SK-N-SH (cell line): ENCODE data around the gene TMEM266. TPM values are rescaled to one million over a fixed set of nuclear protein-coding genes. Genes with fewer than 3 reads are reported as not detected.

Source experiments
- CTCF ChIA-PET: fragments of 300-600, 350-600 bp; formaldehyde crosslinking; extraction: SDS; loops from one replicate; lab custom pipeline; 2021; lab: Yijun Ruan, JAX
- POLR2A ChIA-PET: fragments of 350-600 bp; sonication (Branson Sonifier 250); formaldehyde crosslinking; extraction: SDS; loops from one replicate; lab custom pipeline; 2020; ENCODE audit warnings: antibody characterized with exemption, inconsistent platforms; lab: Yijun Ruan, JAX
- DNase-seq: peaks from one replicate; pipeline ENCODE4 v3.0.0; 2012
- H2AFZ ChIP-seq: fragments of 200-600 bp; sonication (generic); 2 replicates; pipeline ENCODE4 v1.8.1; 2016; ENCODE audit warnings: antibody characterized with exemption, mild to moderate bottlenecking, low read depth
- H3F3A ChIP-seq: fragments of 200-600 bp; sonication (generic); replicated peaks from 2 replicates; pipeline ENCODE3; 2016; ENCODE audit warnings: antibody characterized with exemption, mild to moderate bottlenecking; ENCODE audit not compliant: insufficient read depth
- H3K27ac ChIP-seq, 2 experiments: fragments of 200-500 bp in 1 of 2; fragments of 200-600 bp in 1 of 2; sonication (Bioruptor generic) in 1 of 2; sonication (generic), shearing (Covaris generic) in 1 of 2; 2 replicates each; pipeline versions ENCODE4 v1.5.1 to v1.6.1; 2014 to 2016; ENCODE audit warnings: low read depth in 2 of 2, inconsistent platforms in 1 of 2, low read length in 1 of 2, mild to moderate bottlenecking in 1 of 2, mixed read lengths in 1 of 2
- H3K27me3 ChIP-seq: fragments of 200-600 bp; sonication (generic), shearing (Covaris generic); 2 replicates; pipeline ENCODE4 v1.6.1; 2016; ENCODE audit warnings: mixed run types; ENCODE audit not compliant: insufficient read depth
- H3K36me3 ChIP-seq, 2 experiments: fragments of 200-500 bp in 1 of 2; fragments of 200-600 bp in 1 of 2; sonication (Bioruptor generic) in 1 of 2; sonication (generic) in 1 of 2; replicated peaks in 1 of 2; 2 replicates each; pipeline versions ENCODE3 to v1.5.1; 2014 to 2016; ENCODE audit warnings: low read length in 1 of 2, mild to moderate bottlenecking in 1 of 2; ENCODE audit not compliant: insufficient read depth in 2 of 2, control insufficient read depth in 1 of 2
- H3K4me1 ChIP-seq, 2 experiments: fragments of 200-500 bp in 1 of 2; fragments of 200-600 bp in 1 of 2; sonication (Bioruptor generic) in 1 of 2; sonication (generic), shearing (Covaris generic) in 1 of 2; 2 replicates each; pipeline versions ENCODE4 v1.5.1 to v1.6.1; 2014 to 2016; ENCODE audit warnings: low read depth in 1 of 2, low read length in 1 of 2, mixed run types in 1 of 2; ENCODE audit not compliant: insufficient read depth in 2 of 2, control insufficient read depth in 1 of 2
- H3K4me2 ChIP-seq: fragments of 200-600 bp; sonication (generic), shearing (Covaris generic); 2 replicates; pipeline ENCODE4 v1.6.1; 2017; ENCODE audit warnings: mixed run types
- H3K4me3 ChIP-seq, 2 experiments: fragments of 200-500 bp in 1 of 2; fragments of 200-600 bp in 1 of 2; sonication (Bioruptor generic) in 1 of 2; sonication (generic), shearing (Covaris generic) in 1 of 2; 2 replicates each; pipeline versions ENCODE4 v1.5.1 to v1.8.1; 2014 to 2016; ENCODE audit warnings: low read depth in 2 of 2, inconsistent platforms in 1 of 2, low read length in 1 of 2, mild to moderate bottlenecking in 1 of 2, mixed read lengths in 1 of 2, moderate library complexity in 1 of 2
- H3K79me2 ChIP-seq: fragments of 200-600 bp; sonication (generic); 2 replicates; pipeline ENCODE4 v1.8.1; 2017; ENCODE audit warnings: mild to moderate bottlenecking; ENCODE audit not compliant: insufficient read depth
- H3K9ac ChIP-seq: fragments of 200-600 bp; sonication (generic); 2 replicates; pipeline ENCODE4 v1.6.1; 2017; ENCODE audit warnings: mixed run types
- H3K9me2 ChIP-seq: fragments of 200-600 bp; sonication (generic); 2 replicates; pipeline ENCODE4 v1.6.1; 2017; ENCODE audit warnings: mixed run types
- H3K9me3 ChIP-seq: fragments of 200-600 bp; sonication (generic); 2 replicates; pipeline ENCODE4 v1.6.1; 2017; ENCODE audit warnings: mixed run types, mild to moderate bottlenecking, moderate library complexity
- H4K20me1 ChIP-seq: fragments of 200-600 bp; sonication (generic); 2 replicates; pipeline ENCODE4 v1.6.1; 2017; ENCODE audit warnings: mild to moderate bottlenecking, mixed run types; ENCODE audit not compliant: insufficient read depth
- EP300 ChIP-seq, 2 experiments: IDR thresholded peaks; 2 replicates each; pipeline versions ENCODE4 v1.4.0 to v1.6.1; 2012; ENCODE audit warnings: borderline replicate concordance in 1 of 2, low read depth in 1 of 2, low read length in 1 of 2
- FOSL2 ChIP-seq: IDR thresholded peaks from 2 replicates; pipeline ENCODE4 v1.4.0; 2012; ENCODE audit warnings: low read depth, mild to moderate bottlenecking, moderate library complexity, borderline replicate concordance
- FOXJ3 ChIP-seq: sonication (generic); formaldehyde crosslinking; IDR thresholded peaks from 2 replicates; pipeline ENCODE4 v1.5.1; 2020; ENCODE audit warnings: mild to moderate bottlenecking, missing genetic modification reagents
- JUND ChIP-seq: IDR thresholded peaks from 2 replicates; pipeline ENCODE4 v1.4.0; 2012
- MAX ChIP-seq: IDR thresholded peaks from 2 replicates; pipeline ENCODE4 v1.4.0; 2012; ENCODE audit warnings: low read depth
- MEF2A ChIP-seq: IDR thresholded peaks from 2 replicates; pipeline ENCODE4 v1.4.0; 2012; ENCODE audit warnings: low read depth, borderline replicate concordance
- NRF1 ChIP-seq: IDR thresholded peaks from 2 replicates; pipeline ENCODE4 v1.6.1; 2012; ENCODE audit warnings: low read depth, mild to moderate bottlenecking, low read length
- REST ChIP-seq: IDR thresholded peaks from 2 replicates; pipeline ENCODE4 v1.6.1; 2012; ENCODE audit warnings: mild to moderate bottlenecking, low read depth, low read length, moderate library complexity
- RFX5 ChIP-seq: IDR thresholded peaks from 2 replicates; pipeline ENCODE4 v1.6.1; 2012; ENCODE audit warnings: mild to moderate bottlenecking, improper control_type of control experiment, low read length
- whole genome bisulfite sequencing: methylation state at CpG from one replicate; pipeline ENCODE4 v1.1.6; 2017; ENCODE audit warnings: low lambda C conversion rate; 5-methylcytosine and 5-hydroxymethylcytosine counted together
- polyA plus RNA-seq, 3 experiments: library from polyadenylated mRNA; depleted of rRNA; stranded (reverse); fragments of >200 nt; gene quantifications; 2 replicates each; pipeline ENCODE4 v1.2.3, GENCODE V29; 2012
- TF ChIP-seq, protein P1 (sequence below): fragments of 200-600 bp; sonication (generic); IDR thresholded peaks from 2 replicates; pipeline ENCODE4 v1.6.1; 2017; ENCODE audit warnings: antibody characterized with exemption, mild to moderate bottlenecking, moderate library complexity
- TF ChIP-seq, protein P2 (sequence below): IDR thresholded peaks from 2 replicates; pipeline ENCODE4 v1.4.0; 2012; ENCODE audit warnings: low read depth, borderline replicate concordance

The TMEM266 gene
- polyA plus RNA-seq, 1 of the 3 experiments (the other 2 are of a cell fraction) = 0.07 TPM

GRCh38 chr15:76134537-76134936, 74.8 kb downstream of the TMEM266 start:
- no peaks in the 10 kb centered on the region for H4K20me1 ChIP-seq
- TF ChIP-seq MEF2A = no peak
- no peak for TF ChIP-seq EP300 (IDR thresholded peaks at IDR 0.05; ENCODE audit: borderline replicate concordance in 1 of 2, low read depth in 1 of 2, low read length in 1 of 2)
- no peak for TF ChIP-seq NRF1
- TF ChIP-seq, protein P1, sequence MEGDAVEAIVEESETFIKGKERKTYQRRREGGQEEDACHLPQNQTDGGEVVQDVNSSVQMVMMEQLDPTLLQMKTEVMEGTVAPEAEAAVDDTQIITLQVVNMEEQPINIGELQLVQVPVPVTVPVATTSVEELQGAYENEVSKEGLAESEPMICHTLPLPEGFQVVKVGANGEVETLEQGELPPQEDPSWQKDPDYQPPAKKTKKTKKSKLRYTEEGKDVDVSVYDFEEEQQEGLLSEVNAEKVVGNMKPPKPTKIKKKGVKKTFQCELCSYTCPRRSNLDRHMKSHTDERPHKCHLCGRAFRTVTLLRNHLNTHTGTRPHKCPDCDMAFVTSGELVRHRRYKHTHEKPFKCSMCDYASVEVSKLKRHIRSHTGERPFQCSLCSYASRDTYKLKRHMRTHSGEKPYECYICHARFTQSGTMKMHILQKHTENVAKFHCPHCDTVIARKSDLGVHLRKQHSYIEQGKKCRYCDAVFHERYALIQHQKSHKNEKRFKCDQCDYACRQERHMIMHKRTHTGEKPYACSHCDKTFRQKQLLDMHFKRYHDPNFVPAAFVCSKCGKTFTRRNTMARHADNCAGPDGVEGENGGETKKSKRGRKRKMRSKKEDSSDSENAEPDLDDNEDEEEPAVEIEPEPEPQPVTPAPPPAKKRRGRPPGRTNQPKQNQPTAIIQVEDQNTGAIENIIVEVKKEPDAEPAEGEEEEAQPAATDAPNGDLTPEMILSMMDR = no peak
- TF ChIP-seq MAX = no peak
- TF ChIP-seq RFX5 = no peak
- TF ChIP-seq REST = no peak
- no peak for TF ChIP-seq JUND
- TF ChIP-seq FOXJ3 (CRISPR knock-in tag) = no peak
- no peaks in the 10 kb centered on the region for H3F3A ChIP-seq
- peaks cover 7% of the 10 kb centered on the region; the same call in 1 of the 2 replicates for H3K27me3 ChIP-seq
- ChIA-PET POLR2A (no interaction called here), CTCF (interaction anchor here (1.1 to 19.6 kb wide), 3 partner anchors 21 to 76 kb away, joined by 3 to 322 read pairs (median 279); partner anchors contain the start of gene TMEM266)
- H3K9ac ChIP-seq = no peak overlapping the region
- no peaks in the 10 kb centered on the region for H3K9me2 ChIP-seq
- 25% methylated on average over 1 of the region's 1 CpG for WGBS
- no peaks in the 10 kb centered on the region for H3K36me3 ChIP-seq
- no peak for DNase-seq
- H3K4me2 ChIP-seq = no peak overlapping the region
- H3K4me1 ChIP-seq = no peaks in the 10 kb centered on the region
- H3K79me2 ChIP-seq = no peaks in the 10 kb centered on the region
- no peak overlapping the region for H3K27ac ChIP-seq
- no peak overlapping the region for H2AFZ ChIP-seq
- H3K9me3 ChIP-seq = no peaks in the 10 kb centered on the region
- no peak overlapping the region for H3K4me3 ChIP-seq

DNA sequence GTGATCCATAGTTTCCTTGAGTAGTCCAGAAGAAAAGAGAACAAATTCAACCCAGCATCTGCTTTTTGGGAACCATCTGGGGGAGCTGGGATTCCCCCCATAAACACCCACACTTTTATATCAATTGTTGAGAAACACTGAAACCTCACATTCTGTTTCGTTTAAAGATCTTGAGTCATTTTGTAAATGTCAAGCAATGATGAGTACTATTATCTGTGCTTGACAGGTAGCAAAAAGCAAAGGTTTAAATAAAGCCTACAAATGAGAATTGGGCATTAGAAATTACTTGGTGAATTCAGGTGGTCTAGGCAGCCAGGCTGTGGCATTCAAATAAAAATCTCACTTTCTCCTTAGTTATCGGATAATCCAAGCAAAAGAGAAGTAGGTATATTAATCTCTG, 75.7 kb downstream of the TMEM266 start:
- TF ChIP-seq, protein P2, sequence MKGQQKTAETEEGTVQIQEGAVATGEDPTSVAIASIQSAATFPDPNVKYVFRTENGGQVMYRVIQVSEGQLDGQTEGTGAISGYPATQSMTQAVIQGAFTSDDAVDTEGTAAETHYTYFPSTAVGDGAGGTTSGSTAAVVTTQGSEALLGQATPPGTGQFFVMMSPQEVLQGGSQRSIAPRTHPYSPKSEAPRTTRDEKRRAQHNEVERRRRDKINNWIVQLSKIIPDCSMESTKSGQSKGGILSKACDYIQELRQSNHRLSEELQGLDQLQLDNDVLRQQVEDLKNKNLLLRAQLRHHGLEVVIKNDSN = no peak
- no peak for TF ChIP-seq FOSL2
- no peak overlapping the region for H3K4me3 ChIP-seq
- H3F3A ChIP-seq = no peaks in the 10 kb centered on the region
- H3K9ac ChIP-seq = no peak overlapping the region
- H3K9me3 ChIP-seq = no peaks in the 10 kb centered on the region
- peaks cover 7% of the 10 kb centered on the region; the same call in 1 of the 2 replicates for H3K27me3 ChIP-seq
- no peak overlapping the region for H3K4me2 ChIP-seq
- 66% methylated on average over 2 of the region's 2 CpGs for WGBS
- H2AFZ ChIP-seq = no peak overlapping the region
- CTCF ChIA-PET = interaction anchor here (15.3 to 19.6 kb wide), 2 partner anchors 20 to 77 kb away, joined by 279 to 322 read pairs; partner anchors contain the start of gene TMEM266
- no peak for DNase-seq
- H4K20me1 ChIP-seq = no peaks in the 10 kb centered on the region
- H3K36me3 ChIP-seq = no peaks in the 10 kb centered on the region
- POLR2A ChIA-PET = no interaction called here
- H3K9me2 ChIP-seq = no peaks in the 10 kb centered on the region
- H3K79me2 ChIP-seq = no peaks in the 10 kb centered on the region
- peaks cover 0 to 2% of the 10 kb centered on the region in 2 experiments; a peak in 1 of 4 replicates for H3K4me1 ChIP-seq
- no peak overlapping the region for H3K27ac ChIP-seq
